Mesenteric fat pad (tissue), 1 donor: ENCODE measurements around the gene DHRS2. TPM values are rescaled to one million over a fixed set of nuclear protein-coding genes. Genes with fewer than 3 reads are reported as not detected.
"Not testable (repeated sequence)": the region's sequence is repeated elsewhere in the genome, so short reads cannot be mapped to it uniquely, and the experiment has no call there.

Experiments used
- DNase-seq: peaks from one replicate; pipeline ENCODE4 v3.0.0-alpha.2; 2020; ENCODE audit warnings: low spot score
- long read RNA-seq: library from polyadenylated mRNA; unstranded; transcript quantifications from one replicate; pipeline ENCODE4 v2.0.0, GENCODE V29; 2020
- total RNA-seq: library from RNA; stranded (reverse); fragmentation: NEBNext Ultra II Directional; extraction: Animal tissue kit (Norgen Biotek cat#: 25700); gene quantifications from one replicate; pipeline ENCODE4 v1.2.1, GENCODE V29; 2021
- donor health status: DM: yes; HTN: yes; CAD: no.

The DHRS2 gene, protein sequence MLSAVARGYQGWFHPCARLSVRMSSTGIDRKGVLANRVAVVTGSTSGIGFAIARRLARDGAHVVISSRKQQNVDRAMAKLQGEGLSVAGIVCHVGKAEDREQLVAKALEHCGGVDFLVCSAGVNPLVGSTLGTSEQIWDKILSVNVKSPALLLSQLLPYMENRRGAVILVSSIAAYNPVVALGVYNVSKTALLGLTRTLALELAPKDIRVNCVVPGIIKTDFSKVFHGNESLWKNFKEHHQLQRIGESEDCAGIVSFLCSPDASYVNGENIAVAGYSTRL
- total RNA-seq: not detected
- long read RNA-seq: 0 reads

DNA sequence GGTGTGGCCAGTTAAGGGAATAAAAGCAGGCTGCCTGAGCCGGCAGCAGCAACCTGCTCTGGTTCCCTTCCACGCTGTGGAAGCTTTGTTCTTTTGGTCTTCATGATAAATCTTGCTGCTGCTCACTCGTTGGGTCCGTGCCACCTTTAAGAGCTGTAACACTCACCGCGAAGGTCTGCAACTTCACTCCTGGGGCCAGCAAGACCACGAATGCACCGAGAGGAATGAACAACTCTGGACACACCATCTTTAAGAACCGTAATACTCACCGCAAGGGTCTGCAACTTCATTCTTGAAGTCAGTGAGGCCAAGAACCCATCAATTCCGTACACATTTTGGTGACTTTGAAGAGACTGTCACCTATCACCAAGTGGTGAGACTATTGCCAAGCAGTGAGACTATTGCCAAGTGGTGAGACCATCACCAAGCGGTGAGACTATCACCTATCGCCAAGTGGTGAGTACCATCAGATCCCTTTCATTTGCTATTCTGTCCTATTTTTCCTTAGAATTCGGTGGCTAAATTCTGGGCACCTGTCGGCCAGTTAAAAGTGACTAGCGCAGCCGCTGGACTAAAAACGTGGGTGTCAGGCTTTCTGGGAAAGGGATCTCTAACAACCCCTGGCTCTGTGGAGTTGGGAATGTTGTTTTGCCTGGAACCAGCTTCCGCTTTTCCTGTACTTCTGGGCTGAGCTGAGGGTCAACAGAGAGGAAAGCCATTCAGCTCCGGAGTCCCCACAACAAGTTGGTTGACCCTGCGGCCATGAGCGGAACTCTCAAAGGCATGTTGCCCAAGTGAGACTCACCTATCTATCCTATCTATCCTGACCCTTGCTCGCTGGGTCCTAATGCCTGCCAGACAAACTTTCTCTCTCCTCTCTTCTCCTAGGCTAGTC, at the start of gene DHRS2:
DHRS2 (plus strand) TSS at position 48 of the 895 bp plus-strand sequence. CDS start 2,501 bp downstream, outside the sequence.
- no peak for DNase-seq

- DNase-seq: peak; percentile 91
Measured at GRCh38 chr14:23588884-23589598, 47.1 kb upstream of the DHRS2 start.

- DNase-seq: no peak
Measured at GRCh38 chr14:23589606-23590005, 46.6 kb upstream of the DHRS2 start.

DNA sequence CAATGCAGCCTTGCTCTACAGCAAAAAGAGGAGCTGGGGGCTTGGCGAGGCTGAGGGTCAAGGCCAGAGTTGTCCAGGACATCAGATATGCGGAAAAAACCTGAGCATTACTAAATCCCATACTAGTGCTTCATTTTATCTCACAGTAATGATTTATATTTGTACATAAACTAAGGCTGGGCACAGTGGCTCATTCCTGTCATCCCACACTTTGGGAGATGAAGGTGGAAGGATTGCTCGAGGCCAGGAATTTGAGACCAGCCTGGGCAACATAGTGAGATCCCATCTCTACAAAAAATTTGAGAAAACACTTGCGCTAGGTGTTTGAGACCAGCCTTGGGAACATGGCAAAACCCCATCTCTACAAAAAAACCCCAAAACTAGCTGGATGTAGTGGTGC, 46.0 kb upstream of the DHRS2 start:
- peak; percentile 39 for DNase-seq

DNA sequence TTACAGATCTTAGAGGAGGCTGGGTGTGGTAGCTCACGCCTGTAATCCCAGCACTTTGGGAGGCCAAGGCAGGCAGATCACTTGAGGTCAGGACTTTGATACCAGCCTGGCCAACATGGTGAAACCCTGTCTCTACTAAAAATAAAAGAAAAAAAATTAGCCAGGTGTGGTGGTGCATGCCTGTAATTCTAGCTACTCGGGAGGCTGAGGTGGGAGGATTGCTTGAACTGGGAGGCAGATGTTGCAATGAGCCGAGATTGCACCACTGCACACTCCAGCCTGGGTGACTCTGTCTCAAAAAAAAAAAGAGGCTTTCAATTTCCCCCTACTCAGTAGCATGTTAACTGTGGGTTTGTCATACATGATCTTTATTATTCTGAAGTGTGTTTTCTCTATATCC, 42.0 kb upstream of the DHRS2 start:
- not testable (repeated sequence) for DNase-seq

DNA sequence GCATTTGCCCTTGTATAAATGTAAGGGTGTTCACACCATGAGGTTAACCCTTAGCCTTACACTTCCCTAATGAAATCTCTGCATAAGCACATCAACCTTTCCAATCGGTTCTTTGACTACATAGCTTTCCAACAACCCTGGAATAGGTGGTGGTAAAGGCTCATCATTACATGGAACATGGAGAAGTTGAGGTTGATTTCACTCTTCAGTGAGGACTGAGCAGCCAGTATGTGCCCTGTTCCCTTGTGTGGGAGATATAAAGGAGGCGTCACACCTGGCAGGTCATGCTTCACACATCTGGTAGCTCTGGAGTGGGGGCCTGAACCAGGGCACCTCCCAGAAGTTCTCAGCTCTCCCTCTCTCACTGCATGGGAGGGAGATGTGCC, 35.8 kb upstream of the DHRS2 start:
- DNase-seq: no peak

DNA sequence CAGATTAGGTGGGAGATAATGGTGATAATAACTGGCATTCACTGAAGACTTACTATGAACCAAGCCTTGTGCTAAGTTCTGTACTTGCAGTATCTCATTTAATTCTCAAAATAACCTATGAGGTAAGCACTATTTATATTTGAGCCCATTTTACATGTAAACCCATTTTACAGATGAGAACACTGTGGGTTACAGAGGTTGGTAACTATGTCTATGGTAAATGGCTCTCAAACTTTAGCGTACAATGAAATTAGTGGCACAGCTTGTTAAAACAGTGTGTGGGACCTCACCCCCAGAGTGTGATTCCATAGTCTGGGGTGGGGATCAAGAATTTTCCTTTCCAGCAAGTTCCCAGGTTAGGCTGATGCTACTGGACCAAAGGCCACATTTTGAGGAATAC, 35.4 kb upstream of the DHRS2 start:
- DNase-seq: no peak

DNA sequence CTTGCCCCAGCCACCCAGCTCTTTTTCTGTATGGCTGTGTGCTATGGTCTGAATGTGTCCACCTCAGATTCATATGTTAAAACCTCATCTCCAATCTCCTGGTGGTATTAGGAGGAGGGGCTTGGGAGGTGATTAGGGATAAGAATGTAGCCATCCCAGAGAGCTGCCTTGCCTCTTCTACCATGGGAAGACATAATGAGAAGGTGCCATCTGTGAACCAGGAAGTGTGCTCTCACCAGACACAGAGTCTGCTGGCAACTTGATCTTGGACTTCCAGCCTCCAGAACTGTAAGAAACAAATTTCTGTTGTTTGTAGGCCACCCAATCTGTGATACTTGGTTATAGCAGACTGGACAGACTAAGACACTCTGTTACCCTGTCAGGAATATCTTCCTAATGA, 34.7 kb upstream of the DHRS2 start:
- DNase-seq: no peak

DNA sequence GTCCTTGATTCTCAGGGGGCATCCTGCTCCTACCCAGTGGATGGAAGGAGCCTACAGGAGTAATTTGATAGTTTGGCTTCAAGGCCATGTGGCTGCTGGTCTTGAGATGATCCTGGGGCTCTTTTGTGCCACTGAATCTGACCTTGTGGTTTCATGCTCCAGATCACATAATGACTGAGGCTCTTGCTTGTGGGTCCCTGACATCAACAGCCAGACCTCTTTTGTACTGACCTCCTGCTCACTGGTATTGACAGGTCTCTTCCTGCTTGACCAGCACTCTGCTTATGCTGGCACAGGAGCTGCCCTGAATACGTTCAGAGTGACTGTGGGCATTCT, 34.4 kb upstream of the DHRS2 start:
- no peak for DNase-seq

DNA sequence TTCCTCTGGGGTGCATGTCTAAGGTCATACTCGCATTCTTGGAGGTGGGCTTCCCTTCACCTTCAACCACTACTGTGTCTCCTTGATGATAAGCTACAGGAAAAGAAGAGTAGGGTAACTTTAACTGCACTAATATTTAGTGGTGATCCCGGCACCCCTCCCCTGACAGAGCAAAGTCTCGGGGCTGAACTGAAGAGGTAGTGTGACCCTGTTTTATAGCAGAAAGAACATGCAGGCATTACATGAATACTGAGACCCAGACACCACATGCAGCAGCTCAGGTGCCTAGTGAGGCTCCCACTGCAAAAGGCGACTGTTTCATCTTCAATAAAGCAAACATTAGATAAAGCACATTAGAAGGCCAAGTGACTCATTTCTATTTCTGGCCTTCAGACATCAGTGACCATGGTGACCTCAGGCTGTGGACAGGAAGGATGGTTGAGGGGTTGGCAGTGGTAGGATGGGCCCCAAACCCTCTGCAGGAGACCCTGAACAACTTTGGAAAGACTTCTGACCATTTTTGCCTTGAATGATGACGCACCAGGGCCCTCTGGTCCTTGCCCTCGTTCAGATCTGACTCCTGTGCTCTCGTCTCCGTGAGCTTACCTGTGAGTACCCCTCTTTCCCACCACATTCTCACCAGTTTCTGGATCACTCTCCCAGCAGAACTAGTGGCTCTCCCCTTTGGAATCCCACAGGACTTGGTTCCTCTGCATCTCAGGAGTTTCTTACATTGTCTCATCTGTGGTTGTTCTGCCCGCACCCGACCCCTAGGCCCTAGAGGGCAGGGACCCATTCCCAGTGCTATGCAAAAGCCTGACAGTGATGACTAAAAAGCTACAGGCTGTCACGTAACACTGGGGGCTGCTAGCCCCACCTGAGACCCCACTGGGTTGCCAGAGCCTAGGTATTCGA, 33.7 kb upstream of the DHRS2 start:
- DNase-seq: no peak

GRCh38 chr14:23603103-23603502, 33.1 kb upstream of the DHRS2 start:
- DNase-seq: no peak

- no peak for DNase-seq
Measured at GRCh38 chr14:23604148-23604547, 32.0 kb upstream of the DHRS2 start.

DNA sequence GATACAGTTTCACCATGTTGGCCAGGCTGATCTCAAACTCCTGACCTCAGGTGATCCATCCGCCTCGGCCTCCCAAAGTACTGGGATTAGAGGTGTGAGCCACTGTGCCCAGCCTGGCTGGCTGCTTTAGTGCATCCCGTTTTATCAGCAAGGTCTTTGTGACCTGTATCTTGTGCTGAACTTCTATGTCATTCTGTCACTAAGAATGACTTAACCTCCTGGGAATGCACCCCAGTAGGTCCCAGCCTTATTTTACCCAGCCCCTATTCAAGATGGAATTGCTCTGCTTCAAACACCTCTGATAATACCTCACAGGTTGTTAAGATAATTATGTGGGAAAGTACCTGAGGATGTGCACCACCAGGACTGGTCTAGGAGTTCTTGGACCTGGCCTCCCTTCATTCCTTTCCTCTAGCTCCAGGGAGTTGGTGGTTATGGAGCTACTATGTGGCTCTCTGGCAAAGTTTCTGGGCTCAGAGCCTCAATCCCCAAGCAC, 31.4 kb upstream of the DHRS2 start:
- no peak for DNase-seq

- DNase-seq: no peak
Measured at GRCh38 chr14:23605931-23606585, 30.1 kb upstream of the DHRS2 start.

- no peak for DNase-seq
Measured at GRCh38 chr14:23608454-23608853, 27.7 kb upstream of the DHRS2 start.

GRCh38 chr14:23609001-23609400, 27.2 kb upstream of the DHRS2 start:
- DNase-seq: no peak

DNA sequence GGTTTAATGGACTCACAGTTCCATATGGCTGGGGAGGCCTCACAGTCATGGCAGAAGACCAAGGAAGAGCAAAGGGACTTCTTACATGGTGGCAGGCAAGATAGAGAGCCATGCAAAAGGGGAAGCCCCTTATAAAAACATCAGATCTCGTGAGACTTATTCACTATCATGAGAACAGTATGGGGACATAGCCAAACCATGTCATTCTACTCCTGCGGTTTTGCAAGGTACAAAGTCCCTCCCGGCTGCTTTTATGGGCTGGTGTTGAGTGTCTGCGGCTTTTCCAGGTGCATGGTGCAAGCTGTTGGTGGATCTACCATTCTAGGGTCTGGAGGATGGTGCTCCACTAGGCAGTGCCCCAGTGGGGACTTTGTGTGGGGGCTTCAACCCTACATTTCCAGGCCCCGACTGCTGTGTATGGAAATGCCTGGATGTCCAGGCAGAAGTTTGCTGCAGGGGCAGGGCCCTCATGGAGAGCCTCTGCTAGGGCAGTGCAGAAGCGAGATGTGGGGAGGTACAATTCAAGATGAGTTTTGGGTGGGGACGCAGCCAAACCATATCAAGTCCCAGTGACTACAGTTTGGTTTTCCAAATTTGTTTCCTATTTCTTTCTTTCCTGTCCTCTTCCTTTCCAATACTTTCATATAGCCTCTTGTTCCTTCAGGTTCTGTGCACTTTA, 26.6 kb upstream of the DHRS2 start:
- DNase-seq: not testable (repeated sequence)

DNA sequence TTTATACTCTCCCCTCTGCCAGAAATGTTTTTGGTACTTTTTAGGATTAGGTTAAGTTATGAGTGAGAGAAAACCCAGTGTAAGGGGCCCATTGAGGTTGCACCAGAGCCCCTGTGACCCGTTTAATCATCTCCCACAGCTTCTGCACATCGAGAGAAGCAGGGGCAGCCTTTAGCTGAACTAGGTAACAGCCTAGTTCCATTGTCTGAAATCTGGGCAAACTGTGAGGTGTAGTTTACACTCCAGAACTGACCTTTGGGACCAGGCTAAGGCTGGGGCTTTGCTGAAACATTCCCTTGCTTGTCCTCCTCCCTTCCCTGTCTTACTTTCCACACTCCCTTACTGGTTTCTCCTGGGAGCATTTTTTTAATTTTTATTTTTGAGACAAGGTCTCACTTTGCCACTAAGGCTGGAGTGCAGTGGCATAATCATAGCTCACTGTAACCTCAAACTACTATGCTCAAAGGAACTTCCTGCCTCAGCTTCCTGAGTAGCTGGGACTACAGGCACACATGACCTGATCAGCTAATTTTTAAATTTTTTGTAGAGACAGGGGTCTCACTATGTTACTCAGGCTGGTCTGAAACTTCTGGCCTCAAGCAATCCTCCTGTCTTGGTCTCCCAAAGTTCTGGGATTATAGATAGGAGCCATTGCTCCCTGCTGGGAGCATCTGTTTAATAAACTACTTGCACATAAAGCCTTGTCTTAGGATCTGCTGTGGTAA, 25.9 kb upstream of the DHRS2 start:
- no peak for DNase-seq

GRCh38 chr14:23610815-23611289, 25.3 kb upstream of the DHRS2 start:
- DNase-seq: no peak
